Measurements from ENCODE around the gene DUT. TPM values are rescaled to one million over a fixed set of nuclear protein-coding genes. Genes with fewer than 3 reads are reported as not detected.

DUT gene
- total RNA-seq, 1 donor from 2014 or later, result 273 TPM

DNA sequence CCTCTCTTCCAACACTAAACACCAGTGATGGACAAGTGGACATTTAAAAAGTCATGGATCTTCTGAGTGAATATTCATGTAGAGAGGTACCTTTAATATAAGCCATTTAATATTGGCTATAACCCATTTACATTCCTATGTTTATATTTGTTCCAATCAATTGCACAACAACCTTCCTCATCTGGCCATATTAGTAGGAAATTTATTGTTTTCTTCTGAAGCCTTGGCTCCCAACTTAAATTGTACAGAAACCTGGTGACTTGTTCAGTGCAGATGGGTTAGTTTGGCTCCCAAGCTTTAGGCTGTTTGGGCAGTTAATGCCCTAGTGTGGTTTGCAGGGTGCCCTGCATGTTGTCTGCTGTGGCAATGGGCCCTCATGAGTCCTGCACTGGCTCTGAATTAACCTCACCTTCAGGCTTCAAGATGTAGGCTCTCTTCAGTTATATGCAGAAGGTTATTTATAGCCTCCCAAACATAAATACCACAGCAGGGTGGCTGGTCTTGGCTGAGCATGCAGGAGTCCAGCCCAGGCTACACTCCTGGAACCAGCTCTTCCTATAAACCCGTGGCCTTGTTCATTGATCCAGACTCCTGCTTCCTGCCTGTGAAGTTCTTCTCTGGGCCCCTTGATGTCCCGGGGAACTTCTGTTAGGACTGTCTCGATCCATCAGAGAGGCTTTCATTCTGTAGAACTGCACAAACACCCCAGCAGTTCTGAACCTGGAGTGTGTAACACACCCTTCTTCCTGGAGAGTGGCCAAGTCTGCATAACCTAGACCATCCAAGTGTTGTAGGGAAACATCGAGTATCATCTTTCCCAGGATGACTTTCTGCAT lies 57.0 kb downstream of the DUT start:
- H3K27me3 Mint-ChIP-seq, result peaks cover 12% of the 10 kb centered on the region
- DNase-seq, result no peak
- intact Hi-C loops (cut with micrococcal nuclease), result no loop called here
- no peaks in the 10 kb centered on the region for H3K4me1 Mint-ChIP-seq
- H3K27ac Mint-ChIP-seq, result no peak overlapping the region
- no peaks in the 10 kb centered on the region for H3K36me3 Mint-ChIP-seq (ENCODE audit: low read depth)
- no peaks in the 10 kb centered on the region for H3K9me3 Mint-ChIP-seq
- no peak overlapping the region for H3K4me3 Mint-ChIP-seq

- H3K4me3 Mint-ChIP-seq, result no peak overlapping the region
- H3K27me3 Mint-ChIP-seq, result peaks cover 8% of the 10 kb centered on the region
- H3K4me1 Mint-ChIP-seq, result no peaks in the 10 kb centered on the region
- no peaks in the 10 kb centered on the region for H3K36me3 Mint-ChIP-seq (ENCODE audit: low read depth)
- H3K9me3 Mint-ChIP-seq, result no peaks in the 10 kb centered on the region
- intact Hi-C loops (cut with micrococcal nuclease), result no loop called here
- DNase-seq, result no peak
- no peak overlapping the region for H3K27ac Mint-ChIP-seq
Measured at GRCh38 chr15:48388910-48389309, 57.7 kb downstream of the DUT start.

DNA sequence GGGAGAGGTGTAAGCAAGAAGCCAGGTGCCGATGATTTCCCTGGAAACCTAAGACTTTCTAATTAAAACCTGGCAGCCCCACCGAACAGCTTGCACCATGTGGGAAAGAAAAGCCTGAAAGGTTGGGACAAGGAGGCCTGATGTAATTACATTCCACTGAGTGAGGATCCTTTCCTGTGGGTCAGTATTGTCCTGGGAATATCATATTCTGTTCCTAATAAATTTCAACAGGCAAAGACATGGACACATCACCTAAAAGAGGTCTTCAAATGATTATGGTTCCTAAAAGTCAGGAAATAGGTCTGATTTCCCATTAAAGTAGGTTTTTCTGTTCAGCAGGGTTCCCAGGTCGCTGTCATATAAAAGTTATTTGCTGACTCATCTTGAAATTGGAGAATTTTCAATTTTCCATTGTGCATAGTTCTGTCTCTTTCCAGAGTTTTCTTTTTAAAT lies 58.5 kb downstream of the DUT start:
- Mint-ChIP-seq H3K9me3 (no peaks in the 10 kb centered on the region), H3K36me3 (ENCODE audit: low read depth) (no peaks in the 10 kb centered on the region), H3K27ac (no peak overlapping the region), H3K4me3 (no peak overlapping the region), H3K4me1 (no peaks in the 10 kb centered on the region), H3K27me3 (peaks cover 8% of the 10 kb centered on the region)
- intact Hi-C loops (cut with micrococcal nuclease), result no loop called here
- no peak for DNase-seq

DNA sequence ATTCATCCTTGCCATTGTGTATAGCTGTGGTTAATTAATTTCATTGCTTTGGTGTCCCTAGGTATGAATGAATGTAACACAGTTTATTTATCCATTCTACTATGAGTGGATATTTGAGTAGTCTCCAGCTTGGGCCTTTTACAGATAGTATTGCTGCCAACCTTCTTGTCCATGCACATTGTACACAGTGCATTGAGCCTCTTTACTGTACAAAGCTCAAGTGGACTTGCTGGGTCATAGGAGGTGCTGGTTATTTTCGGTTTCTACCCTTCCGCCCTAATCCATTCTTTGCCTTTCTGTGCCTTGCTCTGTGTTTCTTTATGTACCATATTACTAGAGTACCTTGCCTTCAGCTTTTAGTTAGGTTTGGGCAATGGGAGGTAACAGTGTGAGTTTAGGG lies 60.7 kb downstream of the DUT start:
- no peak overlapping the region for H3K27ac Mint-ChIP-seq
- intact Hi-C loops (cut with micrococcal nuclease), result no loop called here
- DNase-seq, result no peak
- H3K27me3 Mint-ChIP-seq, result peaks cover 8% of the 10 kb centered on the region
- no peaks in the 10 kb centered on the region for H3K36me3 Mint-ChIP-seq (ENCODE audit: low read depth)
- H3K9me3 Mint-ChIP-seq, result no peaks in the 10 kb centered on the region
- H3K4me3 Mint-ChIP-seq, result no peak overlapping the region
- H3K4me1 Mint-ChIP-seq, result no peaks in the 10 kb centered on the region

DNA sequence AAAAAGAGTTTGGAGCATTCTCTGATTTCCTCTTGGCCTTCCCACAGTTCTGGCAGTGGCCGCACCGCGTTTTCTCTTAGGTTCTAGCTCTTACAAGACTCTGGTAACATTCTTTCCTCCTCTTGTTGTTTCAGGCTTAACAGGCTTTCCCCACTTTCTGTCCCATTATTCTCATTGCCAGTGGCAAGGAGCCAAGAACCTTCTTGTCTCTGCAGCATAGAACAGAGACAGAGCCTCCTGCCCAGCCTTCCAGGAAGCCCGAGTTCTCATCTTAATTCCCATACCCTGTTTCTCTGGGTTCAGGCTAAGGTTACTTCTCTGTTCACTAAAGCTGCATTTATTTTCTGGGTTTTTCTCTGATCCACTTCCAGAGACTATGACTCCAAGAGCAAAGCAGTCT lies 61.1 kb downstream of the DUT start:
- no peaks in the 10 kb centered on the region for H3K36me3 Mint-ChIP-seq (ENCODE audit: low read depth)
- H3K4me3 Mint-ChIP-seq, result no peak overlapping the region
- no peak overlapping the region for H3K27ac Mint-ChIP-seq
- peaks cover 8% of the 10 kb centered on the region for H3K27me3 Mint-ChIP-seq
- intact Hi-C loops (cut with micrococcal nuclease), result no loop called here
- no peaks in the 10 kb centered on the region for H3K9me3 Mint-ChIP-seq
- no peak for DNase-seq
- H3K4me1 Mint-ChIP-seq, result no peaks in the 10 kb centered on the region

Other genes with a start within 250 kb of the DUT start
- gene SLC24A5, start 210.4 kb upstream of the DUT start, total RNA-seq, result not detected in 2 replicates
- gene MYEF2, start 153.1 kb upstream of the DUT start, total RNA-seq, result 24.2 and 27.5 TPM in 2 replicates
- gene CTXN2, start 139.8 kb upstream of the DUT start, total RNA-seq, result 0.07 TPM in 1 of 2 replicates, not detected in the other
- not detected in 2 replicates for gene SLC12A1, start 125.1 kb upstream of the DUT start, total RNA-seq

Data from activated CD4-positive, alpha-beta T cell treated with anti-CD3 and anti-CD28 coated beads, Interleukin-2, amount 10 ng/mL, durations not matched to agents 24 days and 14 days (primary cell).